CD4-positive, alpha-beta T cell treated with Interferon gamma for 1 hour (primary cell): ENCODE data around the gene PRKG1.
"Not testable (repeated sequence)": the region's sequence is repeated elsewhere in the genome, so short reads cannot be mapped to it uniquely, and the experiment has no call there.

Experiments
- DNase-seq: peaks from one replicate; pipeline ENCODE4 v3.0.0-alpha.2; 2020

PRKG1 gene

DNA sequence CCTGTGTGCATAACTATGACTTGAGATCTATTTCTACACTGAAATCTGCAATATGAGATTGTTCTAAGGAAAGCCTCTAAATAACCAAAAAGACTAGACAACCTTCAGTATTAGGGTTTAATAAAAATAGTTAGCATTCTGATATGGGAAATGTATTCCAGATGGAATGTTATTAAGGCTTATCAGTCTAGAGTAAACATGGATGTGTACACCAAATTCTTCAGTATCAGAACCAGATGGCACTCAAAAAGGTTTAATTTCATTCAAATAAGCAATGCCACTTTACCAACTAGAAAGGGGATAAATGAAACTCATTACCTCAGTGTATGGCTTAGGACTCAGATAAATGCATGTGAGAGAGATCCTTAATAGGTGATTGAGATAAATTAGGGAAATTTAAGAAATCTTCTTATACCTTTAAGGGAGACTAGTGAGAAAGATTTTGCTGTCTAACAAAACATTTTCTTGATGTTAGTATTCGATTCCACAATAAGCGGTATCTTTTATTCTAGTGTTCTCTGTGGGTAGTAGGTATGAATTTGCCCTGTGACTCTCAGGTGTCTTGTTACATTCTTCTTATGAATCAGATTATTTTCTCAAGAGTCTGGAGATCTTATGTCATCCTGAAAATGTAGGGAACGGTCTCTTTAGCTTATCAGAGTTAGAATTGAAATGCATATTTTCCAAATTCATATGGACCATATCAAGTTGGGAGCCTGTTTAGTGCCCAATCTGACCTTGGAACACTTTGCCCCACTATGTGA is 159.2 kb downstream of the PRKG1 start:
- DNase-seq = no peak

GRCh38 chr10:51235865-51236264 is 161.6 kb downstream of the PRKG1 start:
- DNase-seq = no peak

GRCh38 chr10:51239006-51239405 is 164.7 kb downstream of the PRKG1 start:
- no peak for DNase-seq

GRCh38 chr10:51241461-51241860 is 167.2 kb downstream of the PRKG1 start:
- DNase-seq = no peak

DNA sequence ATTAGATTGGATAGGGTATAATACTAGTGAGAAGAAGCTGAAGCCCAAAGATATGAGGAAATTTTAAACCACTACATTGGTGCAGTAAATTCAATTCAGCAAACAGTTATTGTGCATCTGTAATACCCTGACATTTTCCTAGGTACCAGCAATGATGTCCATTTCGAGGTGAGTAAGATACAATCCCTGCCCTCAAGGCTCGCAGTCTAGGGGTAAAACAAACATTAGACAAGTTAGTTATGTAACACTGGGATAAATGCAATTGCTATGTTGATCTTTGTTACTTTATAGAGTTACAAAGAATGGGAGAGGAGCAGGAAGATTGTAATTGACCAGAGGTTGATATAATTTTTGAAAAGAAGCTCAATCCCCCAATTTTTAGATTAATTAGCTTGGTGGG is 168.1 kb downstream of the PRKG1 start:
- DNase-seq = no peak

DNA sequence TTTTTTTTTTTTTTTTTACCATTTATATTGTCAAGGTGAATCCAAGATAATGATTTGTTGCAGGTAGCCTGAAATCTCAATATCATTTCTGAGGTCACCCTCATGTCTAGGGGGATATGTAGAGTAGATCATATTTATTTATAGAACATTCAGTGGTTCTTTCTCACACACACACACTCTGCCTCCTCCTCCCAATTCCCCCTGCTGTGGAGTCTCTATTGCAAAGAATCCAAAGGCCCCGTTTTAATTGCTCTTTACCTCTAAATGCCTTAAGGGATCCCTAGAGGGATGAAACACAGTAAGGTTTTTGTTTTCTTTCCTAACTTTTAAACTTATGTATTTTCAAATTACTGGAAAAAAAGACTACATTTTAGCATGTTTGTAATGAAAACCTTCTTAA is 170.0 kb downstream of the PRKG1 start:
- no peak for DNase-seq

DNA sequence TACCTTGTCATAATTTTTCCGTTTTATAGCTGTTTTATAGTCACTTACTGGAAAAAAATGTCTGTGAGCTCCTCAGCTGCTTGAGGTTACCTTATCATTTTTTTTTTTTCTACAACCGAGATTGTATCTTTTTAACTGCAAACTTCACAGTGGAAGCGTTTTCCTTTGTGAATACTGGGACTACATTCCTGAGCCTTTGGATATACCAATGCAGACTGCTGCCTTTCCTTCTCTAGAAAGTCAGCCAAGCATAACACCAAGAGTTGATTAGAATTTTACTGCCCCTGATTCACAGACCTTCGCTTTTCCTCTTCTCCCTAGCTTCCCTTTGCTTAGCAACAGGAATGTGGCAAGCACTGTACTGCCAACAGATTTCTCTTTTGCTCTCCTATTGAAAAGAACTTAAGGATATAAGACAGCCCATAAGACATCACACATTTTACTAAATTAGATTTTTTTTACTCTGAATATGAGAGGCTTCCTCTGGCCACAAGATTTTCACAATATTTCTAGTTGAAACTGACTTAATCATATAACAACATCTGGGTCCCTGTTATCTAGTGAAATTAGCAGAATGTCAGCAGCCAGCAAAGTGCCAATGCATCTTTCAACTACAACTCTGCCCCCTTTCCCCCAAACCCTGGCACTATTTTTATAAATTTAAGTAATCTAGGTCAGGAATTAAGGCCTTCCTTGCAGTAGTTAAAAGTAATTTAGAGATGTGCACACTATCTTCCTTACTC is 170.6 kb downstream of the PRKG1 start:
- no peak for DNase-seq

DNA sequence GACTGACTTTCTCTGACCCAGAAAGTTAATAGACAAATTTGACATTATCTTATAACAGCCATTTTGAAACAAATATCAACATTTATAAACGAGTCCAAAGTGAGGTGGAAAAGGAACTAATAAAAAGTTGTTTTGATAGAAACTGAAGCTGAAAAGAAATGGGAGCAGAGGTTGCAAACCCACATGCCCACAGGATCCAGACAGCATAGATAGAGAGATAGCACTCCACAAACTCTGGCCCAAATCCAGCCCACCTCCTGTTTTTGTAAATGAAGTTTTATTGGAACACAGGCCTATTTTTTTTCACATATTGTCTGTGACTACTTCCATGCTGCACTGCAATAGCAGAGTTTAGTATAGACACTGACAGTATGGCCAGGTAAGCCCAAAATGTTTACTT is 171.9 kb downstream of the PRKG1 start:
- no peak for DNase-seq

GRCh38 chr10:51250278-51250920 is 176.1 kb downstream of the PRKG1 start:
- DNase-seq = no peak

- DNase-seq = no peak
Observed at GRCh38 chr10:51251110-51251509, 176.8 kb downstream of the PRKG1 start.

DNA sequence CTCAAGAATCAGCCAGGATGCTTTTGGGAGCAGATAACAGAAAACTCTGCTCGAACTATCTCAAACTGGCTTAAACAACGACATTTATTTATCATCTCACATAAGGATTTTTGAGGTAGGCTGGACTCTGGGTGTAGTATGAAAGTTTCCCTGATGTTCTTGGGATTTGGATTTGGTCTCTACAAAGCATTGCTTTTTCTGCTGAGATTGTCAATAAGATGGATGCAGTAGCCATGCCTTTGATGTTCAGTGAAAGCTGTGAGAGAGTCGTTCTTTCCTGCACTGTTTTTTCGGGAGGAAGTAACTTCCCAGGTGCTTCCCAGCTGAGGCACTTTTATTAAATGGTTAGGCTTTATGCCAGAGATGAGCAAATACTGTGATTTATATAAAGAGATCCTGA is 181.1 kb downstream of the PRKG1 start:
- DNase-seq = no peak

- DNase-seq = no peak
Observed at GRCh38 chr10:51257511-51258248, 183.4 kb downstream of the PRKG1 start.

- no peak for DNase-seq
Observed at GRCh38 chr10:51260376-51260775, 186.1 kb downstream of the PRKG1 start.

- no peak for DNase-seq
Observed at GRCh38 chr10:51266496-51266895, 192.2 kb downstream of the PRKG1 start.

DNA sequence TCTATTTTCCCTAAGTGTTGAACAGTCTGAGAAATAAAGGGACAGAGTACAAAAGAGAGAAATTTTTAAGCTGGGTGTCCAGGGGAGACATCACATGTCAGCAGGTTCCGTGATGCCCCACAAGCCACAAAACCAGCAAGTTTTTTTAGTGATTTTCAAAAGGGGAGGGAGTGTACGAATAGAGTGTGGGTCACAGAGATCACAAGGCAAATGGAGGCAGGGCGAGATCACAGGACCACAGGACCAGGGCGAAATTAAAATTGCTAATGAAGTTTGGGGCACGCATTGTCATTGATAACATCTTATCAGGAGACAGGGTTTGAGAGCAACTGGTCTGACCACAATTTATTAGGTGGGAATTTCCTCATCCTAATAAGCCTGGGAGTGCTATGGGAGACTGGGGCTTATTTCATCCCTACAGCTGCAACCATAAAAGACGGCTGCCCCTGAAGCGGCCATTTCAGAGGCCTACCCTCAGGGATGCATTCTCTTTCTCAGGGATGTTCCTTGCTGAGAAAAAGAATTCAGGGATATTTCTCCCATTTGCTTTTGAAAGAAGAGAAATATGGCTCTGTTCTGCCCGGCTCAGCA is 193.8 kb downstream of the PRKG1 start:
- not testable (repeated sequence) for DNase-seq

GRCh38 chr10:51269821-51270220 is 195.5 kb downstream of the PRKG1 start:
- DNase-seq = no peak

- no peak for DNase-seq
Observed at GRCh38 chr10:51270936-51271530, 196.7 kb downstream of the PRKG1 start.

DNA sequence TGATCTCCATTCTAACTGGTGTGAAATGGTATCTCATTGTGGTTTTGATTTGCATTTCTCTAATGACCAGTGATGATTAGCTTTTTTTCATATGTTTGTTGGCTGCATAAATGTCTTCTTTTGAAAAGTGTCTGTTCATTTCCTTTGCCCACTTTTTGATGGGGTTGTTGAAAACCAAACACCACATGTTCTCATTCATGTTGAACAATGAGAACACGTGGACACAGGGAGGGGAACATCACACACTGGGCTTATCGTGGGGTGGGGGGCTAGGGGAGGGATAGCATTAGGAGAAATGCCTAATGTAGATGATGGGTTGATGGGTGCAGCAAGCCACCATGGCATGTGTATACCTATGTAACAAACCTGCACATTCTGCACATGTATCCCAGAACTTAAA is 197.8 kb downstream of the PRKG1 start:
- DNase-seq = not testable (repeated sequence)

DNA sequence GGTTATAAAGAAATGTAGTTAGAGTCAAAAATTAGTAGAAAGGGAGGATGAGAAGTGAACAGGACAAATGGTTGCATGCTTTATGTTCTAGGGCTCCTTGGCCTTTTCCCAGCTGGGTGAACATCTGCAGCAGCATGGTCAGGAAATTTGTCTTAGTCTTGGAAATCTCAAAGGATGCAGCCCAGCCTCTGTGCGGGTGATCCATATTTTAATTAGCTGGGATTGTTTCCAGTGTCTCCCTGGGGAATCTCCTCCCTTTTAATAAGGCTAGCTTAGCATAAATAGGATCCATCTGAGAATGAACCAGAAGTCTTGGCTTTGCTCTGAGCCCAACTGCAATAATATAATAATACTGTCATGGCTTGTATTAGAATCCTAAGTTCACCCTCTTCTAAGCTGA is 198.3 kb downstream of the PRKG1 start:
- DNase-seq = no peak

GRCh38 chr10:51273574-51273973 is 199.3 kb downstream of the PRKG1 start:
- no peak for DNase-seq

DNA sequence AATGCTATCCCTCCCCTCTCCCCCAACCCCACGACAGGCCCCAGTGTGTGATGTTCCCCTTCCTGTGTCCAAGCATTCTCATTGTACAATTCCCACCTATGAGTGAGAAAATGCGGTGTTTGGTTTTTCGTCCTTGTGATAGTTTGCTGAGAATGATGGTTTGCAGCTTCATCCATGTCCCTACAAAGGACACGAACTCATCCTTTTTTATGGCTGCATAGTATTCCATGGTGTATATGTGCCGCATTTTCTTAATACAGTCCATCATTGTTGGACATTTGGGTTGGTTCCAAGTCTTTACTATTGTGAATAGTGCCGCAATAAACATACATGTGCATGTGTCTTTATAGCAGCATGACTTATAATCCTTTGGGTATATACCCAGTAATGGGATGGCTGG is 201.8 kb downstream of the PRKG1 start:
- DNase-seq = not testable (repeated sequence)

DNA sequence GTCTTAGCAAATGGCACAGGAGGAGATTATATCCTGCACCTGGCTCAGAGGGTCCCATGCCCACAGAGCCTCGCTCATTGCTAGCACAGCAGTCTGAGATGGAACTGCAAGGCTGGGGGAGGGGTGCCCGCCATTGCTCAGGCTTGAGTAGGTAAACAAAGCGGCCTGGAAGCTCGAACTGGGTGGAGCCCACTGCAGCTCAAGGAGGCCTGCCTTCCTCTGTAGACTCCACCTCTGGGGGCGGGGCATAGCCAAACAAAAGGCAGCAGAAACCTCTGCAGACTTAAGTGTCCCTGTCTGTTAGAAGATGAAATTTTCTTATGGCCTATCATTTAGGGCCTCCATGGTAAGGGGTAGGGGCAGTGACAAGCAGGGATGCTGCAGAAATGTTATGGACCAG is 207.1 kb downstream of the PRKG1 start:
- not testable (repeated sequence) for DNase-seq
